Glutamatergic neuron (in vitro differentiated cells): ENCODE results near the gene TBX2. TPM values are rescaled to one million over a fixed set of nuclear protein-coding genes. Genes with fewer than 3 reads are reported as not detected.

Experiments used
- DNase-seq: peaks from one replicate; pipeline ENCODE4 v3.0.0; 2022
- H3K27ac Mint-ChIP-seq: one replicate; pipeline ENCODE4 v1.8.0; 2020; ENCODE audit warnings: mild to moderate bottlenecking, mixed read lengths, inconsistent platforms; ENCODE audit not compliant: unreplicated experiment
- H3K27me3 Mint-ChIP-seq: one replicate; pipeline ENCODE4 v1.8.0; 2020; ENCODE audit warnings: mild to moderate bottlenecking, moderate library complexity, mixed read lengths, inconsistent platforms; ENCODE audit not compliant: unreplicated experiment
- H3K36me3 Mint-ChIP-seq: one replicate; pipeline ENCODE4 v1.8.0; 2020; ENCODE audit warnings: mild to moderate bottlenecking, mixed read lengths, inconsistent platforms; ENCODE audit not compliant: unreplicated experiment
- H3K4me1 Mint-ChIP-seq: one replicate; pipeline ENCODE4 v1.8.0; 2020; ENCODE audit warnings: mild to moderate bottlenecking, low read depth, mixed read lengths, inconsistent platforms; ENCODE audit not compliant: unreplicated experiment
- H3K4me3 Mint-ChIP-seq: one replicate; pipeline ENCODE4 v1.8.0; 2020; ENCODE audit warnings: mild to moderate bottlenecking, mixed read lengths, inconsistent platforms; ENCODE audit not compliant: unreplicated experiment
- H3K9me3 Mint-ChIP-seq: one replicate; pipeline ENCODE4 v1.8.0; 2020; ENCODE audit warnings: mild to moderate bottlenecking, moderate library complexity, mixed read lengths, inconsistent platforms; ENCODE audit not compliant: unreplicated experiment
- total RNA-seq: library from RNA; stranded (reverse); fragmentation: NEBNext Ultra II Directional; extraction: Animal tissue kit (Norgen Biotek cat#: 25700); gene quantifications from one replicate; pipeline ENCODE4 v1.2.1, GENCODE V29; 2021; ENCODE audit not compliant: unreplicated experiment
- TF ChIP-seq, protein P1 (sequence below): fragments of 200-600 bp; sonication (generic); IDR thresholded peaks from one replicate; pipeline ENCODE4 v1.5.0; 2021; ENCODE audit not compliant: partially characterized antibody, unreplicated experiment

The TBX2 gene
- total RNA-seq, 1 donor from 2014 or later = 5.4 TPM

DNA sequence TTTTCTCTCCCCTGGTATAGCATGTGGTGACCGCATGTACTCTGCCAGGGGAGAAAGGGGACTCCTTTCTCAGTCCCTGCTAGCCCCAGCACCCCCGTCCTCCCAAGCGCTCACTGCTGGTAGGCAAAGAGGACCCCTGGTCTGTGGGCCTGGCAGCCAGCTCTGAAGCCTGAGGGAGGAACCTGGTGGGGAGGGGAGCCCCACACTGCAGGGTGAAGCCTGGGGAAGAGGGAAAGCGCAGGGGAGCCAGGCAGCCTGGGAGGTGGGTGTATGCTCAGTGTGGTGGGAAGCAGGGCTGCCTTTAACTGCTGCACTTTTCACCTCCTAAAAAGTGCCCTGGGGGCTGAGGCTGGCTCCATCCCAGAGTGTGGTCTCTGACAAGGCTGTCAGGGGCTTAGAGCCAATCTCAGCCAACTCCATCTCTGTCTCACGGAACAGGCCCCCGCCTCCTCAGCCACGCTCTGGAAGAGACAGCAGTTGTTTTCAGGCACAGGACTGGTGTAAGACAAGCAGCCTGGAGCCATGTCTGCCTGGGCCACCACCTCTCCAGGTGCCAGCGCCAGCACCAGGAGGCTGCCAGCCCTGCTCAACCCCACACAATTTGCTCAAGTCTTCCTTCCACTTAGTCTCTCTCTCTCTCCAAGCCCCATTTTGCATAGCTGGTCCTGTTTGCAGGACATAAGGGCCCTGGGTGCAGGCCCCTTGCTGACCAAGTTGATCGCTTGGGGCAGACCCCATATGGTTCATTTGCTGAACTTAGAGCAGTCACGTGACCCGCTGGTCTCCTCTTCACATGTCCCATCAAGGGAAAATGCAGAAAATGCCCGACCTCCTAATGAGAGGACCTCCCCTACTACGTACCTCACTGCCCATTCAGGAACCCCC lies 14.7 kb upstream of the TBX2 start:
- no peaks in the 10 kb centered on the region for H3K36me3 Mint-ChIP-seq
- peak overlapping the region; percentile 49 for H3K4me3 Mint-ChIP-seq
- peak; percentile 23 for DNase-seq
- H3K27me3 Mint-ChIP-seq = peaks cover 17% of the 10 kb centered on the region
- TF ChIP-seq, protein P1, sequence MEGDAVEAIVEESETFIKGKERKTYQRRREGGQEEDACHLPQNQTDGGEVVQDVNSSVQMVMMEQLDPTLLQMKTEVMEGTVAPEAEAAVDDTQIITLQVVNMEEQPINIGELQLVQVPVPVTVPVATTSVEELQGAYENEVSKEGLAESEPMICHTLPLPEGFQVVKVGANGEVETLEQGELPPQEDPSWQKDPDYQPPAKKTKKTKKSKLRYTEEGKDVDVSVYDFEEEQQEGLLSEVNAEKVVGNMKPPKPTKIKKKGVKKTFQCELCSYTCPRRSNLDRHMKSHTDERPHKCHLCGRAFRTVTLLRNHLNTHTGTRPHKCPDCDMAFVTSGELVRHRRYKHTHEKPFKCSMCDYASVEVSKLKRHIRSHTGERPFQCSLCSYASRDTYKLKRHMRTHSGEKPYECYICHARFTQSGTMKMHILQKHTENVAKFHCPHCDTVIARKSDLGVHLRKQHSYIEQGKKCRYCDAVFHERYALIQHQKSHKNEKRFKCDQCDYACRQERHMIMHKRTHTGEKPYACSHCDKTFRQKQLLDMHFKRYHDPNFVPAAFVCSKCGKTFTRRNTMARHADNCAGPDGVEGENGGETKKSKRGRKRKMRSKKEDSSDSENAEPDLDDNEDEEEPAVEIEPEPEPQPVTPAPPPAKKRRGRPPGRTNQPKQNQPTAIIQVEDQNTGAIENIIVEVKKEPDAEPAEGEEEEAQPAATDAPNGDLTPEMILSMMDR = no peak
- H3K9me3 Mint-ChIP-seq = peaks cover 10% of the 10 kb centered on the region
- peaks cover 20% of the 10 kb centered on the region for H3K4me1 Mint-ChIP-seq
- peak overlapping the region; percentile 64 for H3K27ac Mint-ChIP-seq

DNA sequence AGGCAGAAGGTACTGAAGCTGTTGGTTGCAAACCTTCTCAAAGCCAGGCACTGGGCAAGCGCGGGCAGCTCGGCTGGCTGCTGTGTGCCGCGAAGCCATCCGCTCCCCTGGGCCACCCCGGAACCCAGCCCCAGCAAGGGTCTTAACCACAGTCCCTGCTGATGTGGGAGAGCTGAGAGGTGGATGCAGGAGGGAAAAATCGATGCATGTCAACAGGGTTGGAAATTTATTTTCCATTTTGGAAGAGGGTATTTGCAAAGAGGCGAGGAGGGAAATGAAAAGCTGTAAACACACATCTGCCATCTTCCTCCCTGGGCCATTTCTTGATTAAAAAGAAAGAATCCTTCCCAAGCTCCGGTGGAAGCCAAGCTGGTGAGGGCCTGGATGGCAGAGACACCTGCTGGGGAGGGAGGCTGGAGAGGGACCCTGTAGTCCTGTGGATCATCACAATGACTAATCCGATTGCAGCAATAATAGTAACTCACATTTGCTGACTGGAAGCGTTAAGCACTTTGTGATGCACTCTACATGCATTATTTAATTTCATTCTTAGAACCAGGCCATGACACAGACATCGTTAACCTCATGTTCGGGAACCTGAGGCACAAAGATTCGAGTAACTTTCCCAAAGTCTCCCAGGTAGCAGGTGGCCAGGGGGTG lies 13.9 kb upstream of the TBX2 start:
- H3K27ac Mint-ChIP-seq = no peak overlapping the region
- peaks cover 16% of the 10 kb centered on the region for H3K4me1 Mint-ChIP-seq

DNA sequence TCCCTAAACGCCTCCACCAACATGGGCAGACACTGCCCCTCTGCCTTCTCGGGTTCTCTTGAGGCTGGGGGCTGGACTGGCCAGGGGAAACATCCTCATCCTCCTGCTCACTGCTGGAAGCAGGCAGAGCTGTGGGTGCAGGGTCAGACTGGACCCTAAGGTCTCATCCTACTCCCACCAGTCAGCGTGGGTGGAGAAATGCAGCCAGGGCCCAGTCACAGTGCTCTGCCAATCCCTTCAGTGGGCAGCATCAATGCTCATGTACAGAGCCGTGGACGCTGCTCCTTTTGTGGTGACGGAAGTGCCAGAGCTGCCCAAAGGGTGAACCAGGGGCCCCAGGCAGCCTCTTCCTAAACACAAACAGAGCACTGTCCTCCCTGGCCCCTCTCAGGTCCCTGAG lies 13.4 kb upstream of the TBX2 start:
- Mint-ChIP-seq H3K36me3 (no peaks in the 10 kb centered on the region), H3K9me3 (peaks cover 10% of the 10 kb centered on the region), H3K4me3 (no peak overlapping the region), H3K27me3 (peaks cover 10% of the 10 kb centered on the region), H3K4me1 (peaks cover 12% of the 10 kb centered on the region), H3K27ac (no peak overlapping the region)
- TF ChIP-seq, protein P1 = no peak
- DNase-seq = peak; percentile 6

More for the DNA sequence above, 13.9 kb upstream of the TBX2 start:
- Mint-ChIP-seq H3K4me3 (no peak overlapping the region), H3K27me3 (peaks cover 14% of the 10 kb centered on the region), H3K9me3 (peaks cover 10% of the 10 kb centered on the region), H3K36me3 (no peaks in the 10 kb centered on the region)
- TF ChIP-seq, protein P1 = no peak
- peak; percentile 9 for DNase-seq

DNA sequence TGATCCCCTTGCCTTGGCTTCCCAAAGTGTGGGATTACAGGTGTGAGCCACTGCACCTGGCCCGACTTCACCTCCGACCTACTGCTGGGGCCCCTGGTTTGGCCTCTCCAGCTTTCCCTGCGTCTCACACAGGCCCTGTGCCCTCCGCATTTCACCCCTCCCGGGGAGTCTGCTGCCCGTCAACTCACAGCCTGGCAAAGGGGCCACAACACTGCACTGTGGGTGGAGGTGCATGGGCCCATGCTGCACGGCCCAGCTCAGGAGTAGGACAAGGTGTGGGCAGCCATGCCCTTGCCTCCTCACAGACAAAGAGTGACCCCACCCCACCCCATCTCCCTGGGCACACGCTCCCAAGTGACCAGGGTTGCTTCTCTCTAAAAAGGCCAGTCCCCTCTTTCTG lies 12.6 kb upstream of the TBX2 start:
- no peak overlapping the region for H3K4me3 Mint-ChIP-seq
- H3K4me1 Mint-ChIP-seq = peaks cover 12% of the 10 kb centered on the region
- TF ChIP-seq, protein P1 = no peak
- H3K27ac Mint-ChIP-seq = no peak overlapping the region
- DNase-seq = no peak
- H3K27me3 Mint-ChIP-seq = peaks cover 8% of the 10 kb centered on the region
- H3K36me3 Mint-ChIP-seq = no peaks in the 10 kb centered on the region
- H3K9me3 Mint-ChIP-seq = peaks cover 7% of the 10 kb centered on the region
